BLaER1 treated with 17β-estradiol and CSF1 and Interleukin-3, amounts not matched to agents 10 nM and 100 nM (cell line): ENCODE results near the gene TNRC6C.

Source experiments
- H3K27ac ChIP-seq, 11 experiments: shearing (Covaris generic); formaldehyde crosslinking; 2 replicates each; pipeline ENCODE4 v1.8.1; 2022
- H3K27me3 ChIP-seq, 11 experiments: shearing (Covaris generic); formaldehyde crosslinking; 2 replicates each; pipeline ENCODE4 v1.8.1; 2022
- H3K36me3 ChIP-seq, 11 experiments: shearing (Covaris generic); formaldehyde crosslinking; 2 replicates each; pipeline ENCODE4 v1.8.1; 2022
- H3K4me1 ChIP-seq, 10 experiments: shearing (Covaris generic); formaldehyde crosslinking; 2 replicates each; pipeline ENCODE4 v1.8.1; 2022
- H3K4me2 ChIP-seq, 11 experiments: shearing (Covaris generic); formaldehyde crosslinking; 2 replicates each; pipeline ENCODE4 v1.8.1; 2022
- H3K4me3 ChIP-seq, 10 experiments: shearing (Covaris generic); formaldehyde crosslinking; 2 replicates each; pipeline ENCODE4 v1.8.1; 2022
- H3K9ac ChIP-seq, 11 experiments: shearing (Covaris generic); formaldehyde crosslinking; 2 replicates each; pipeline ENCODE4 v1.8.1; 2022
- H3K9me3 ChIP-seq, 11 experiments: shearing (Covaris generic); formaldehyde crosslinking; replicated peaks in 1 of 11; 2 replicates each; pipeline ENCODE4 v1.8.1; 2022
- H4K20me1 ChIP-seq, 11 experiments: shearing (Covaris generic); formaldehyde crosslinking; 2 replicates each; pipeline ENCODE4 v1.8.1; 2022
- Cebpa-rat ChIP-seq, 11 experiments: shearing (Covaris generic); IDR thresholded peaks; 2 replicates each; pipeline ENCODE4 v1.8.1; 2022

The TNRC6C gene

GRCh38 chr17:78129351-78130089 lies 171.0 kb downstream of the TNRC6C start:
- Histone ChIP-seq H3K27me3 (no peaks in the 10 kb centered on the region), H3K36me3 (peaks cover under 1 to 41% (median 14%) of the 10 kb centered on the region in 11 experiments; a peak in 19 of 22 replicates), H3K4me2 (peak overlapping the region; percentile 94 to 100 (median 99)), H4K20me1 (peaks cover 0 to 54% (median 25%) of the 10 kb centered on the region in 11 experiments; a peak in 17 of 22 replicates), H3K4me1 (peaks cover 74 to 93% (median 85%) of the 10 kb centered on the region in 10 experiments), H3K27ac (peak overlapping the region; percentile 45 to 95 (median 89); a peak in 21 of 22 replicates), H3K4me3 (peak overlapping the region; percentile 70 to 94 (median 88); a peak in 15 of 20 replicates), H3K9ac (peak overlapping the region; percentile 70 to 95 (median 89); a peak in 21 of 22 replicates), H3K9me3 (no peaks in the 10 kb centered on the region)
- TF ChIP-seq Cebpa-rat (IDR thresholded peaks at IDR 0.05), result no peak

DNA sequence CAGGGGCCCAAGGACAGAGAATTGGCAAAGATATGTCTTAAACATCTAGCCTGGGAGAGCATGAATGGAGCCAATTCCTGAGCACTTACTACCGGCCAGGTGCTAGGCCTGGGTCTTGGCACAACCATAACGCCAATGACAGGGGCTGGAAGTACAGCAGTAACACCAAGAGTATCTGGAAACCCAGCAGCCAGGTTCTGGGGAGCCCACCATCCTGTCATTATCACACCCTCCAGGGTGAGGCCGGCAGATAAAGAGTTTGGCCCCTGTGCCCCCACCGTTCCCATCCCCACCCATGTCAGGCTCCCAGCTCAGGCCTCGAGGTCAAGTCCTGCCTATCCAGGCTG lies 171.6 kb downstream of the TNRC6C start:
- Histone ChIP-seq H3K9ac (peak overlapping the region; percentile 70 to 95 (median 89)), H4K20me1 (peaks cover 0 to 54% (median 30%) of the 10 kb centered on the region in 11 experiments; a peak in 17 of 22 replicates), H3K9me3 (no peaks in the 10 kb centered on the region), H3K4me1 (peaks cover 74 to 93% (median 85%) of the 10 kb centered on the region in 10 experiments), H3K27me3 (no peaks in the 10 kb centered on the region), H3K4me2 (peak overlapping the region; percentile 94 to 100 (median 99)), H3K36me3 (peaks cover 6 to 41% (median 19%) of the 10 kb centered on the region in 11 experiments; a peak in 21 of 22 replicates), H3K27ac (peak overlapping the region; percentile 45 to 95 (median 89); a peak in 21 of 22 replicates), H3K4me3 (peak overlapping the region; percentile 60 to 92 (median 74); a peak in 18 of 20 replicates)
- no peak for TF ChIP-seq Cebpa-rat (IDR thresholded peaks at IDR 0.05)

DNA sequence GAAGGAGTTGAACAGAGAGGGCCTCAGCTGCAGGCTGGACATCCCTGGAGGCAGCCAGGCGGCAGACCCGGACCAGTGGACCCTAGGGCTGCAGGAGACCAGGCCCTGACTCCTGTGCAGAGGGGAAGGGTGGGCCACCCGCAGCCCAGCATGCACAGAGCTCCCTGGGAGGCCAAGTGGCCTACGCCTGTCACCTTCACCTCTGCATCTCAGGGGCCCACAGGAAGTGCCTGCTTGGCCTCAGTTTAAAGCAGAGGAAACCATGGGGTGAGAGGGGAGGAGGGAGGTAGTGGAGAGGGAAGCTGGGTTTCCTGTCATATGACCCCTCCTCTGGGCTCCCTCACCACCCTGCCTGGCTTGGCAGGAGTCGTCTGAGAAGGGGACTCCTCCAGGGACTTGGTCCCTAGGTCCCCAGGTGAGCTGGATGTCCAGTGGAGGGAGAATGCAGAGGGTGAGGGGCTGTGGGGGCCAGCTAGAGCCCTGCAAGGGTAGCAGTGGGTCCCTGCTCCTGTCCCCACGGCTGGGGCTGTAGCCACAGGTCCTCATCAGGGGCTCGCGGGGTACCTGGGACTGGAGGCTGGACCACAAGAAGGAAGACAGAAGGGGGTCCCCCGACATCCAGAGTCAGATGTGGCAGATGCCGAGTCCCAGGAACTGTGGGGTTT lies 172.1 kb downstream of the TNRC6C start, which contains the start of gene TMC8:
TSS of gene TMC8 (plus strand) at position 335 of the 665 bp plus-strand sequence. CDS start 818 bp downstream, outside the sequence.
- peaks cover 74 to 93% (median 84%) of the 10 kb centered on the region in 10 experiments for H3K4me1 ChIP-seq
- H3K9me3 ChIP-seq, result no peaks in the 10 kb centered on the region
- H3K4me3 ChIP-seq, result peak within 1 kb of the TSS; percentile 60 to 94 (median 83)
- H4K20me1 ChIP-seq, result peaks cover 0 to 54% (median 33%) of the 10 kb centered on the region in 11 experiments; a peak in 17 of 22 replicates
- H3K27me3 ChIP-seq, result no peaks in the 10 kb centered on the region
- H3K9ac ChIP-seq, result peak within 1 kb of the TSS; percentile 70 to 95 (median 89)
- H3K27ac ChIP-seq, result peak within 1 kb of the TSS; percentile 61 to 95 (median 89)
- H3K4me2 ChIP-seq, result peak within 1 kb of the TSS; percentile 94 to 100 (median 99)
- no peak for TF ChIP-seq Cebpa-rat (IDR thresholded peaks at IDR 0.05)
- peaks cover 9 to 41% (median 20%) of the 10 kb centered on the region in 11 experiments; a peak in 21 of 22 replicates for H3K36me3 ChIP-seq

DNA sequence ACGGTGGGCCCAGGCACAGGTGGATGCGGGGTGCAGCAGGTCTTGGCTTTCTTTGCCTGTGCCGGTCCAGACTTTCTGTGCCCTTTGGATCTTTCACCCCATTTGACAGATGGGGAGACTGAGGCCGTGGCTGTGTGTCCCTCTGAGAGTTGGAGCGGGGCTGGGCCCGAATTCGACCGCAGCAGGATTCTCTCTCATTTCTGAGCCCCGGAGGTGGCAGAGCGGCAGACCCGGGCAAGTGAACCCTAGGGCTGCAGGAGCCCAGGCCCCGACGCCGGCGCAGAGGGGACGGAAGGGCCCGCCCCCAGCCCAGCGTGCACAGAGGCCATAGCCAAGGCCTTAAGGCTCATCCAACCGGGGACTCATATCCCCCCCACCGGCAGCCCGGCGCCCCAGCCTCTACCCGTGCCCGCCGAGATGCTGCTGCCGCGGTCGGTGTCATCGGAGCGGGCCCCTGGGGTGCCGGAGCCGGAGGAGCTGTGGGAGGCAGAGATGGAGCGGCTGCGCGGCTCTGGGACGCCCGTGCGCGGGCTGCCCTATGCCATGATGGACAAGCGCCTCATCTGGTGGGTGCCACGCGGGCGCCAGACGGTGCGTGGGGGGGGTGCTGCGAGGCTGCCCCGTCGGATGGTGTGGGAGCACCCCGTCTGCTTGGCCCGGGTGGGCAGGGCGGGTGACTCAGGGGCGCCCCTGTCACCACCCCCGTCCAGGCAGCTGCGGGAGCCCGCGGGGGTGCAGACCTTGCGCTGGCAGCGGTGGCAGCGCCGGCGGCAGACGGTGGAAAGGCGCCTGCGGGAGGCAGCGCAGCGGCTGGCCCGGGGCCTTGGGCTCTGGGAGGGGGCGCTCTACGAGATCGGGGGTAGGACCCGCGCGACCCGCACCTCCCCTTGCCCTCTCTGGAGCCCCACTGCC lies 172.9 kb downstream of the TNRC6C start:
- TF ChIP-seq Cebpa-rat (IDR thresholded peaks at IDR 0.05), result no peak
- peaks cover 0 to 56% (median 31%) of the 10 kb centered on the region in 11 experiments; a peak in 17 of 22 replicates for H4K20me1 ChIP-seq
- peaks cover 9 to 42% (median 21%) of the 10 kb centered on the region in 11 experiments; a peak in 21 of 22 replicates for H3K36me3 ChIP-seq
- no peaks in the 10 kb centered on the region for H3K9me3 ChIP-seq
- no peaks in the 10 kb centered on the region for H3K27me3 ChIP-seq
- peak overlapping the region; percentile 60 to 92 (median 74) for H3K4me3 ChIP-seq
- peak overlapping the region; percentile 94 to 100 (median 99) for H3K4me2 ChIP-seq
- peak overlapping the region; percentile 61 to 95 (median 89) for H3K27ac ChIP-seq
- peak overlapping the region; percentile 70 to 95 (median 89) for H3K9ac ChIP-seq
- peaks cover 74 to 90% (median 83%) of the 10 kb centered on the region in 10 experiments for H3K4me1 ChIP-seq

- Histone ChIP-seq H3K36me3 (peaks cover 9 to 49% (median 28%) of the 10 kb centered on the region in 11 experiments; a peak in 21 of 22 replicates), H3K4me1 (peaks cover 73 to 88% (median 83%) of the 10 kb centered on the region in 10 experiments), H3K4me2 (peak overlapping the region; percentile 94 to 100 (median 99)), H3K27me3 (no peaks in the 10 kb centered on the region), H3K9me3 (no peaks in the 10 kb centered on the region), H3K4me3 (peak overlapping the region; percentile 60 to 92 (median 74)), H3K27ac (peak overlapping the region in 10 of 11 experiments; percentile 19 to 95 (median 89); a peak in 17 of 22 replicates), H3K9ac (peak overlapping the region; percentile 70 to 95 (median 89)), H4K20me1 (peaks cover 0 to 57% (median 31%) of the 10 kb centered on the region in 11 experiments; a peak in 17 of 22 replicates)
- no peak for TF ChIP-seq Cebpa-rat (IDR thresholded peaks at IDR 0.05)
Measured at GRCh38 chr17:78132084-78132676, 173.7 kb downstream of the TNRC6C start.

GRCh38 chr17:78132767-78133178 lies 174.3 kb downstream of the TNRC6C start:
- peaks cover 0 to 63% (median 37%) of the 10 kb centered on the region in 11 experiments; a peak in 17 of 22 replicates for H4K20me1 ChIP-seq
- H3K27ac ChIP-seq, result peak overlapping the region in 8 of 11 experiments; percentile 19 to 95 (median 91); a peak in 13 of 22 replicates
- peak overlapping the region; percentile 70 to 95 (median 89); a peak in 21 of 22 replicates for H3K9ac ChIP-seq
- no peaks in the 10 kb centered on the region for H3K27me3 ChIP-seq
- H3K36me3 ChIP-seq, result peaks cover 9 to 52% (median 28%) of the 10 kb centered on the region in 11 experiments; a peak in 21 of 22 replicates
- TF ChIP-seq Cebpa-rat (IDR thresholded peaks at IDR 0.05), result no peak
- H3K4me1 ChIP-seq, result peaks cover 78 to 90% (median 87%) of the 10 kb centered on the region in 10 experiments
- no peaks in the 10 kb centered on the region for H3K9me3 ChIP-seq
- peak overlapping the region; percentile 60 to 92 (median 74) for H3K4me3 ChIP-seq
- H3K4me2 ChIP-seq, result peak overlapping the region; percentile 94 to 100 (median 99)

GRCh38 chr17:78133179-78133951 lies 174.9 kb downstream of the TNRC6C start:
- Histone ChIP-seq H3K4me3 (peak overlapping the region; percentile 6 to 92 (median 74); a peak in 18 of 20 replicates), H3K4me2 (peak overlapping the region; percentile 94 to 100 (median 99)), H3K9me3 (no peaks in the 10 kb centered on the region), H4K20me1 (peaks cover 0 to 69% (median 43%) of the 10 kb centered on the region in 11 experiments; a peak in 17 of 22 replicates), H3K27ac (peak overlapping the region in 7 of 11 experiments; percentile 21 to 95 (median 41); a peak in 13 of 22 replicates), H3K36me3 (peaks cover 9 to 52% (median 28%) of the 10 kb centered on the region in 11 experiments; a peak in 21 of 22 replicates), H3K4me1 (peaks cover 84 to 96% (median 92%) of the 10 kb centered on the region in 10 experiments), H3K9ac (peak overlapping the region; percentile 70 to 95 (median 89); a peak in 20 of 22 replicates), H3K27me3 (no peaks in the 10 kb centered on the region)
- TF ChIP-seq Cebpa-rat (IDR thresholded peaks at IDR 0.05), result no peak
